D721Med (cell line): ENCODE results near the gene ADRA2C.

ENCODE experiments used
- DNase-seq: peaks from one replicate; pipeline ENCODE4 v3.0.0; 2011; ENCODE audit warnings: low spot score; ENCODE audit not compliant: insufficient read length
- FAIRE-seq: peaks from 2 replicates; lab custom pipeline; 2011; peaks lifted over from hg19 to GRCh38; lab: Jason Lieb, UNC
- TF ChIP-seq, protein P1 (sequence below): IDR thresholded peaks from 2 replicates; pipeline ENCODE4 v1.5.1; 2012; ENCODE audit warnings: mild to moderate bottlenecking, control low read depth; ENCODE audit not compliant: insufficient read depth; ENCODE audit errors: missing control alignments

The ADRA2C gene

DNA sequence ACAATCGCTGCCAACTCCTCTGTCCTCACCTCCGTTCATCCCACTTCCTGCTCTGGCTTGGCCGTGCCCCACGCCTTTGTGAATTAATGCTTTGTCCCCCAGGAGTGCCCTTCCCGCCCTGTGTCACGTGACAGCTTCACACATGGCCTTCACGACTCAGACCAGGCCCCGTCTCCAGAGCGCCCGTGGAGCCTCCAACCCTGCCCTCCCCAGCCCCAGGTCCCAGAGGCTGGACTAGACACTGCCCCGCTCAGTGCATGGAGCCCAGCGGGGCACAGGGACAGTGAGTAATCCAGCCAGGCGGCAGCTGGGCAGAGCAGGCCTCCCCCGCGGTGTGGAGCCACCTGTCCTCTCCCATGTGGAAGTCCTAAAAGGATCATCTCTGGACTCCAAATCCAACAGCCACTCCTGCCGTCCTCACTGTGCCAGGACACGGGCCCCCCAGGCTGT, 7.4 kb downstream of the ADRA2C start:
- DNase-seq = no peak
- TF ChIP-seq, protein P1, sequence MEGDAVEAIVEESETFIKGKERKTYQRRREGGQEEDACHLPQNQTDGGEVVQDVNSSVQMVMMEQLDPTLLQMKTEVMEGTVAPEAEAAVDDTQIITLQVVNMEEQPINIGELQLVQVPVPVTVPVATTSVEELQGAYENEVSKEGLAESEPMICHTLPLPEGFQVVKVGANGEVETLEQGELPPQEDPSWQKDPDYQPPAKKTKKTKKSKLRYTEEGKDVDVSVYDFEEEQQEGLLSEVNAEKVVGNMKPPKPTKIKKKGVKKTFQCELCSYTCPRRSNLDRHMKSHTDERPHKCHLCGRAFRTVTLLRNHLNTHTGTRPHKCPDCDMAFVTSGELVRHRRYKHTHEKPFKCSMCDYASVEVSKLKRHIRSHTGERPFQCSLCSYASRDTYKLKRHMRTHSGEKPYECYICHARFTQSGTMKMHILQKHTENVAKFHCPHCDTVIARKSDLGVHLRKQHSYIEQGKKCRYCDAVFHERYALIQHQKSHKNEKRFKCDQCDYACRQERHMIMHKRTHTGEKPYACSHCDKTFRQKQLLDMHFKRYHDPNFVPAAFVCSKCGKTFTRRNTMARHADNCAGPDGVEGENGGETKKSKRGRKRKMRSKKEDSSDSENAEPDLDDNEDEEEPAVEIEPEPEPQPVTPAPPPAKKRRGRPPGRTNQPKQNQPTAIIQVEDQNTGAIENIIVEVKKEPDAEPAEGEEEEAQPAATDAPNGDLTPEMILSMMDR = no peak
- FAIRE-seq = no peak

DNA sequence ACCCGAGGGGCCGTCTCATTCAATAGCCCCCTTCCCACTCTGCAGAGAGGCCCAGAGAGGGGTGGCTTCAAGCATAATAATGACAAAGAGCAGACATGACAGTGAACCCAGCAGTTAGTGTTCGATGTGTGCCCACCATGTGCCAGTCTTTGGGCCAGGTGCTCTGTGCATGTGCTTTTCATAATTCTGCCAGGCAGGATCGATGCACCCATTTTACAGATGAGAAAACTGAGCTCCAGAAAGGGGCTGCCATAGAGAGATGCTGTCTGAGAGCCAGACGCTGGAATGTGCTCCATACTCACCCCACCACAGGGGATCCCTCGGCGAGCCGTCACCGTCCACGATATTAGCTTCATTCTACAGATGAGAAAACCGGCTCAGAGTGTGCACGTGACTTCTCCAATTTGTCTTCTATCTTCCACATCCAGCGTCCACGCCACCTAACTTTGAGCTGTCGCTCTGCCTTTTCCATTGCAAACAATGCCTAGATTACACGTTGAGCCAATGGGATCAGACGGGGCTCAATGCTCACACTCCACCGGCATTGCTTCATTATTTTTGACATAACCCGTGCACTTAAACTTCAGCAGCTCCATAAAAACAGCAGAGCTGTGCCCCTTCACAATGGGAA, 8.2 kb downstream of the ADRA2C start:
- no peak for FAIRE-seq
- no peak for DNase-seq
- TF ChIP-seq, protein P1 = no peak

DNA sequence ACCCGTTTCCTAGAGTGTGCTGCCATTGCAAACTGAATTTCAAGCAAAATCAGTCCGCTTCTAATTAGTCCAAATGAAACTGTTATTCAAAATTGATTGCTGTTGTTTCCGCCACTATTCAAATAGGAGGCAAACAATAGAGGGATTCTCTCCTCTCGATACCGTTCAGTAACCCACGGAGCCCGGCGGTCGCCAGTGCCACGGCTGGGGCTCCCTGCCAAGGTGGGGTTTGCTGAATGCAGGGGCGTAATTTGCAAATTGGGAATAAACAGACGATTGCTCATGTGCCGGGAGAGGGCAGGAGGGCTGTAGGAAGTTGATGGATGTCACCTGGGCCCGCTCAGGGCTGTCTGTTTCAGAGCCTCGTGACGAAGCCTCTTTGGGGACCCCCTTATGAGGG, 8.8 kb downstream of the ADRA2C start:
- DNase-seq (no peak), FAIRE-seq (no peak)
- TF ChIP-seq, protein P1 = no peak

DNA sequence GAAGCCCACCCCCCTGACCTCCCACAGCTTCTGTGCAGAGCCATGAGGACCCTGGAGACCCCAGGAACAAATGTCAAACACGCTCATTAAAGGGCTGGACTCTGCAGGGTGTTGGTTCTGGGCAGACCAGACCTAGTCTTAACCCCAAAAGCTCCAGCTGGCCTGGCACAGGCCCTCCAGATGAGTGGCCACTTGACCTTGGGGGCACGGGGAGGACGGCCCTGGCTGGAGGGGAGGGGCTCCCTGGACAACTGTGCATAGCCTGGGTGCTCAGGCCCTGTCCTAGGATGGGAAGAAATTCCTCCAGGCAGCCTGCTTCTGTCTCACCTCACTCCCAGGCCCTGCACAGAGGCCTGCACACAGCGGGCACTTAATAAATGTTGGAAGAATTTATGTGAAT, 9.4 kb downstream of the ADRA2C start:
- FAIRE-seq = no peak
- DNase-seq = no peak
- TF ChIP-seq, protein P1 = no peak

DNA sequence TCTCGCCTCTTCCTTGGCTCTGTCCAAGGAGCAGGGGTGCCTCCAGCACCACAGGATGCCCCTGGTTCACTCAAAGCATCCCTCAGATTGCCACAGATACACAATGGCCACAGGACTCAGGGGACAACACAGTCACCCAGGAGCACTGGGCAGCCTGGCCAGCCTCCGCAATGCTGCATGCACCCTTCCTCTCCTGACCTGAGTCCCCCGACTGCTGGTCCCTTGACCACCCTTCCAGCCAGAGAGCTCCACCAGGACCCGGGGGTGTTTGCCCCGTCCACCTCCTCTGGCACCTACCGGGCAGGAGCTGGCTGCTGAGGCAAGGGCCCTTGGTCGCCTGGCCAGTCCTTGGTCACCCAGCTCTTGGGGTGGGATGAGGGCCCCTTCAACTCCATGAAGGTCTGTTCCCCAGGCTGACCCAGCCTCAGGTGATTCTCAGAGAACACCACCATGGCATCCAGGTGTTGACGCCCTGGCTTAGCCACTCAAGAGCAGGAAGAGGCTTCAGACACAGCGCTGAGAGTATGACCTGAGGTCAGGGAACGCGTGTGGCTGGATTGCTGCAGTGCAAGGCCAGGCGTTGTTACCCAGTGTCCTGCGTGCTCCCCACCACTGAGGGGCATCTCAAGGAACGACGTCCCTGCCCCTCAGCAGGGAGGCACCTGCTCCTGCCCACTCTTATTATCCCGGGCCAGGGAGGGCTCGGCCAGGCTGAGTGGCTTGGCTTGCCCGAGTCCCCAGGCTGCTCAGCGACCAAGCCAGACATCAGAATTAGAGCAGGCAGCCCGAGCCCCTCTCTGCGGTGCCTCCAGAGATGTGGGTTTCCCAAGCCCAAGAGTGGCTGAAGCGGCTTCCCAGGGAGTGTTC, 10.2 kb downstream of the ADRA2C start:
- FAIRE-seq (no peak), DNase-seq (no peak)
- TF ChIP-seq, protein P1 = no peak

DNA sequence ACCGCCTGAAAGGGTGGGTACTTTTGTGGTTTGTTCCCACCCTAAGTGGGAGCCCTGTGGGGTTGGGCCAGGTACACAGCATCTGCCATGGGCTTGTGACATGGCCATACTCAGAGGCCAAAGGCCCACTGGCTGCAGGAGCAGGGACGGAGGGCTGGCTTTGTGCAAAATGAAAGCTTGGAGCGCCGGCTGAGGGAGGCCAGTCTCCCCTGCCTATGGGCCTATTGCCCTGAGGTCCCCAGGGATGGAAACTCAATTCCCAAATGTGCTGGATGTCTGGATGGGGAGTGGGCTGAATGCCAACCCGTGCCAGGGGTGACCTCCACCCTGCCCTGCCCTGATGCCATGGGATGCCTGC, 10.8 kb downstream of the ADRA2C start:
- DNase-seq (no peak), FAIRE-seq (no peak)
- TF ChIP-seq, protein P1 = no peak

DNA sequence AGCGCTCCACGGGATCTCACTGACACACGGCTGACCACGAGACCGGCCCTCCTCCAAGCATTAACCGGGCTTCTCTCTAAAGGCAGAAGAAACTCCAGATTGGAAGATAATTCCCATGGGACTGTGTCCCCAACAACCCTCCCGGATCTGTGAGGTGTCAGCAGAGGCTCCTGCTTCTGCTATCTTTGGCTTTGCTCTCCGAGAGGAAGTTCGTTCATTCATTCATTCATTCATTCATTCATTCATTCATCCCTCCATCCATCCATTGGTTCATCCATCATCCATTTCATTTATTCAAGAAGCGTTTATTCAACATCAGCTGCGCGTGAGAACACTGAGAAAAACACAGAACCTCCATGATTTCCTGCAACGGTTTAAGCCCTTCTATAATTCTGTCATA, 11.5 kb downstream of the ADRA2C start:
- no peak for FAIRE-seq
- no peak for DNase-seq
- TF ChIP-seq, protein P1 = no peak
